ENCODE data around the gene LRIT1.
A peak's percentile ranks its signal among the peaks of the same experiment; 100 is the strongest.

The LRIT1 gene

GRCh38 chr10:84211566-84211965 lies 29.8 kb downstream of the LRIT1 start:
- no peak for TF ChIP-seq CTCF (IDR thresholded peaks at IDR 0.05)
- Histone ChIP-seq H3K27me3 (ENCODE audit: control insufficient read depth, insufficient read depth, low read length) (no peaks in the 10 kb centered on the region), H3K4me2 (ENCODE audit: low read length) (no peak overlapping the region), H3K4me3 (ENCODE audit: low read depth, low read length) (no peak overlapping the region), H3K9ac (no peak overlapping the region), H3K79me2 (no peaks in the 10 kb centered on the region), H2AFZ (no peak overlapping the region), H3K4me1 (no peaks in the 10 kb centered on the region), H3K27ac (no peak overlapping the region), H3K9me3 (ENCODE audit: control insufficient read depth, low read length) (no peaks in the 10 kb centered on the region), H3K36me3 (ENCODE audit: control insufficient read depth, insufficient read depth, low read length) (no peaks in the 10 kb centered on the region)

GRCh38 chr10:84208023-84208422 lies 33.3 kb downstream of the LRIT1 start:
- Histone ChIP-seq H3K27me3 (ENCODE audit: control insufficient read depth, insufficient read depth, low read length) (no peaks in the 10 kb centered on the region), H3K4me2 (ENCODE audit: low read length) (no peak overlapping the region), H3K4me3 (ENCODE audit: low read depth, low read length) (no peak overlapping the region), H2AFZ (no peak overlapping the region), H3K79me2 (no peaks in the 10 kb centered on the region), H3K27ac (no peak overlapping the region), H3K4me1 (no peaks in the 10 kb centered on the region), H3K9me3 (ENCODE audit: control insufficient read depth, low read length) (no peaks in the 10 kb centered on the region), H3K36me3 (ENCODE audit: control insufficient read depth, insufficient read depth, low read length) (no peaks in the 10 kb centered on the region), H3K9ac (no peak overlapping the region)
- TF ChIP-seq CTCF (IDR thresholded peaks at IDR 0.05) = no peak

GRCh38 chr10:84205853-84206525 lies 35.4 kb downstream of the LRIT1 start:
- no peaks in the 10 kb centered on the region for H3K9me3 ChIP-seq (ENCODE audit: control insufficient read depth, low read length)
- no peak for TF ChIP-seq CTCF (IDR thresholded peaks at IDR 0.05)

GRCh38 chr10:84205049-84205852 lies 36.1 kb downstream of the LRIT1 start:
- peak; percentile 59 for TF ChIP-seq CTCF (IDR thresholded peaks at IDR 0.05)
- Histone ChIP-seq H3K27me3 (ENCODE audit: control insufficient read depth, insufficient read depth, low read length) (no peaks in the 10 kb centered on the region), H3K9me3 (ENCODE audit: control insufficient read depth, low read length) (no peaks in the 10 kb centered on the region)

More at GRCh38 chr10:84205853-84206525, 35.4 kb downstream of the LRIT1 start:
- no peak overlapping the region for H3K27ac ChIP-seq
- no peaks in the 10 kb centered on the region for H3K79me2 ChIP-seq
- H3K4me2 ChIP-seq (ENCODE audit: low read length) = no peak overlapping the region
- H3K27me3 ChIP-seq (ENCODE audit: control insufficient read depth, insufficient read depth, low read length) = no peaks in the 10 kb centered on the region
- H3K9ac ChIP-seq = no peak overlapping the region
- no peaks in the 10 kb centered on the region for H3K4me1 ChIP-seq
- H3K4me3 ChIP-seq (ENCODE audit: low read depth, low read length) = no peak overlapping the region
- H2AFZ ChIP-seq = no peak overlapping the region
- no peaks in the 10 kb centered on the region for H3K36me3 ChIP-seq (ENCODE audit: control insufficient read depth, insufficient read depth, low read length)

More at GRCh38 chr10:84205049-84205852, 36.1 kb downstream of the LRIT1 start:
- Histone ChIP-seq H3K4me3 (ENCODE audit: low read depth, low read length) (no peak overlapping the region), H3K27ac (no peak overlapping the region), H2AFZ (no peak overlapping the region), H3K4me2 (ENCODE audit: low read length) (no peak overlapping the region), H3K9ac (no peak overlapping the region), H3K79me2 (no peaks in the 10 kb centered on the region), H3K36me3 (ENCODE audit: control insufficient read depth, insufficient read depth, low read length) (no peaks in the 10 kb centered on the region), H3K4me1 (no peaks in the 10 kb centered on the region)
